Right lobe of liver (tissue), 4 donors: ENCODE results near the gene DNAH8.

Experiments used
- POLR2A ChIP-seq: fragments of 450-650 bp; IDR thresholded peaks from one replicate; pipeline ENCODE4 v1.6.1; 2017; ENCODE audit warnings: antibody characterized with exemption, mild to moderate bottlenecking
- TF ChIP-seq, protein P1 (sequence below), 4 donors: fragments of 200-600 bp in 3 of 4; fragments of 450-650 bp in 1 of 4; IDR thresholded peaks; one replicate each; pipeline versions ENCODE4 v1.5.1 to v1.8.0; 2016 to 2022; ENCODE audit warnings: antibody characterized with exemption in 4 of 4, mild to moderate bottlenecking in 2 of 4
- donor health status: DM: no; HTN: no; CAD: no.
- donor health status: DM: no; HTN: no; CAD: no.
- donor health status: DM: no; HTN: yes; CAD: no.

DNA sequence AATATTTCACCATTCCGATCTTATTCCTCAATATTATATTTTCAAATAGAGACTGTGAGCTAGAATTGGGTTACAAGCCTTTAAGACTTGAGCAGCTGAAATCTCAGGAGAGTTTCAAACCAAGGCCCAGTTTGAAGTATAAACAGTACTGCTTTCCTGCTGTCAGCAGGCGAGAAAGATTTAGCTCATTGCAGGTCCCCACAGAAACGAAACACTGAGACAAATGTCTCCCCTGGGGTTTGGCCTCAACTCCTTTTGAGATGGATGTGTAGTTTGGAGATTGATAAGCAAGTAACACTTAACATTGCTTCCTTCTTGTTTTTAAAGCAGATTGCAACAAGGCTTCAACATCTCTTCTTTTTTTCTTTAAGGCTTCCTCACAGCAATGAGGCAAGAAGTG is 311.1 kb downstream of the DNAH8 start:
- TF ChIP-seq, protein P1, sequence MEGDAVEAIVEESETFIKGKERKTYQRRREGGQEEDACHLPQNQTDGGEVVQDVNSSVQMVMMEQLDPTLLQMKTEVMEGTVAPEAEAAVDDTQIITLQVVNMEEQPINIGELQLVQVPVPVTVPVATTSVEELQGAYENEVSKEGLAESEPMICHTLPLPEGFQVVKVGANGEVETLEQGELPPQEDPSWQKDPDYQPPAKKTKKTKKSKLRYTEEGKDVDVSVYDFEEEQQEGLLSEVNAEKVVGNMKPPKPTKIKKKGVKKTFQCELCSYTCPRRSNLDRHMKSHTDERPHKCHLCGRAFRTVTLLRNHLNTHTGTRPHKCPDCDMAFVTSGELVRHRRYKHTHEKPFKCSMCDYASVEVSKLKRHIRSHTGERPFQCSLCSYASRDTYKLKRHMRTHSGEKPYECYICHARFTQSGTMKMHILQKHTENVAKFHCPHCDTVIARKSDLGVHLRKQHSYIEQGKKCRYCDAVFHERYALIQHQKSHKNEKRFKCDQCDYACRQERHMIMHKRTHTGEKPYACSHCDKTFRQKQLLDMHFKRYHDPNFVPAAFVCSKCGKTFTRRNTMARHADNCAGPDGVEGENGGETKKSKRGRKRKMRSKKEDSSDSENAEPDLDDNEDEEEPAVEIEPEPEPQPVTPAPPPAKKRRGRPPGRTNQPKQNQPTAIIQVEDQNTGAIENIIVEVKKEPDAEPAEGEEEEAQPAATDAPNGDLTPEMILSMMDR (IDR thresholded peaks at IDR 0.05): no peak
- no peak for TF ChIP-seq POLR2A
